Retinal pigment epithelial cell (primary cell): ENCODE measurements around the gene ATG5.

Source experiments
- DNase-seq: peaks from one replicate; pipeline ENCODE4 v3.0.0-alpha.2; 2010; ENCODE audit warnings: low read depth
- H3K4me3 ChIP-seq: 2 replicates; pipeline ENCODE4 v1.5.1; 2011; ENCODE audit warnings: mild to moderate bottlenecking, low read length, control low read depth, moderate library complexity
- CTCF ChIP-seq: conservative IDR thresholded peaks from 2 replicates; pipeline ENCODE4 v1.5.1; 2011; ENCODE audit warnings: low read depth, low read length, control low read depth, inconsistent platforms

ATG5 gene

GRCh38 chr6:106334646-106335448, 9.3 kb upstream of the ATG5 start:
- peak; percentile 66 for TF ChIP-seq CTCF
- DNase-seq, result no peak
- no peak overlapping the region for H3K4me3 ChIP-seq

- TF ChIP-seq CTCF, result no peak
- H3K4me3 ChIP-seq, result peak overlapping the region; percentile 94
- DNase-seq, result no peak
Observed at GRCh38 chr6:106324726-106325335, 729 bp downstream of the ATG5 start.

- TF ChIP-seq CTCF, result no peak
- DNase-seq, result no peak
- H3K4me3 ChIP-seq, result no peak overlapping the region
Observed at GRCh38 chr6:106321940-106322339, 3.6 kb downstream of the ATG5 start.

- DNase-seq, result no peak
- no peak for TF ChIP-seq CTCF
- H3K4me3 ChIP-seq, result no peak overlapping the region
Observed at GRCh38 chr6:106318851-106319250, 6.7 kb downstream of the ATG5 start.

GRCh38 chr6:106318061-106318460, 7.5 kb downstream of the ATG5 start:
- TF ChIP-seq CTCF, result no peak
- no peak overlapping the region for H3K4me3 ChIP-seq

GRCh38 chr6:106316375-106316766, 9.2 kb downstream of the ATG5 start:
- TF ChIP-seq CTCF, result no peak
- no peak overlapping the region for H3K4me3 ChIP-seq
- DNase-seq, result no peak

More at GRCh38 chr6:106318061-106318460, 7.5 kb downstream of the ATG5 start:
- DNase-seq, result no peak
